HepG2 (cell line): ENCODE measurements around the gene ARID5B. TPM values are rescaled to one million over a fixed set of nuclear protein-coding genes. Genes with fewer than 3 reads are reported as not detected.

Experiments used
- CCDC6 ChIP-seq: sonication (generic); formaldehyde crosslinking; IDR thresholded peaks from 2 replicates; pipeline ENCODE4 v1.8.1; 2022; ENCODE audit warnings: mild to moderate bottlenecking, missing genetic modification reagents, moderate library complexity
- ETV5 ChIP-seq: IDR thresholded peaks from 2 replicates; pipeline ENCODE4 v1.6.1; 2018; ENCODE audit warnings: missing biosample characterization, missing genetic modification reagents, inconsistent platforms, borderline replicate concordance
- HNF4A ChIP-seq: sonication (generic); formaldehyde crosslinking; IDR thresholded peaks from 2 replicates; pipeline ENCODE4 v1.4.0; 2020; ENCODE audit warnings: missing genetic modification reagents
- polyA plus RNA-seq, 8 experiments: library from polyadenylated mRNA; depleted of rRNA in 3 of 8; stranded (reverse) in 7 of 8; unstranded in 1 of 8; fragments of >200 nt; fragmentation: Illumina TruSeq in 4 of 8; extraction: Trizol in 4 of 8; gene quantifications; 2 replicates each; pipeline versions ENCODE4 v1.2.1 to v1.2.3, GENCODE V29; 2011 to 2016; ENCODE audit warnings: low read depth in 4 of 8, missing spikeins in 1 of 8, mixed read lengths in 1 of 8; ENCODE audit not compliant: insufficient read depth in 1 of 8
- total RNA-seq, 5 experiments: library from RNA; depleted of rRNA; stranded (reverse); fragments of >200 nt; fragmentation: Illumina TruSeq; extraction: Trizol; gene quantifications; 2 replicates each; pipeline ENCODE4 v1.2.3, GENCODE V29; 2016; ENCODE audit warnings: low read depth in 1 of 5
- TF ChIP-seq, protein P1 (sequence below): IDR thresholded peaks from 2 replicates; pipeline ENCODE4 v1.4.0; 2020; ENCODE audit warnings: mild to moderate bottlenecking, missing genetic modification reagents
- TF ChIP-seq, protein P2 (sequence below): sonication (generic); formaldehyde crosslinking; conservative IDR thresholded peaks from 2 replicates; pipeline ENCODE4 v1.4.0; 2020; ENCODE audit warnings: mild to moderate bottlenecking, missing genetic modification reagents, moderate library complexity

The ARID5B gene
- total and polyA plus RNA-seq, 2 of the 13 experiments (the other 11 are each of a cell fraction or from before 2014, with no cell fraction given), result 6.2 to 21.1 TPM

DNA sequence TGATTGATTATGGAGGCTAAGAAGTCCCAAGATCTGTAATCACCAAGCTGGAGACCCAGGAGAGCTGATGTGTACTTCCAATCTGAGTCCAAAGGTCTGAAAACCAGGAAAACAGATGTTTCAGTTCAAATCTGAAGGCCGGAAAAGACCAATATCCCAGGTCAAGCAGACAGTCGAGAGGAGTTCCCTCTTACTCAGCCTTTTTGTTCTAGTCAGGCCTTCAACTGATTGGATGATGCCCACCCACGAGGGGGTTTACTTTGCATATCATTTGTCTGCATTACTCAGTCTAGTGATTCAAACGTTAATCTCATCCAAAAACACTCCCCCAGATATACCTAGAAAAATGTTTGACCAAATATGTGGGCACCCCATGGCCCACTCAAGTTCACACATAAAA, 7.4 kb upstream of the ARID5B start (continued):
- TF ChIP-seq, protein P1, sequence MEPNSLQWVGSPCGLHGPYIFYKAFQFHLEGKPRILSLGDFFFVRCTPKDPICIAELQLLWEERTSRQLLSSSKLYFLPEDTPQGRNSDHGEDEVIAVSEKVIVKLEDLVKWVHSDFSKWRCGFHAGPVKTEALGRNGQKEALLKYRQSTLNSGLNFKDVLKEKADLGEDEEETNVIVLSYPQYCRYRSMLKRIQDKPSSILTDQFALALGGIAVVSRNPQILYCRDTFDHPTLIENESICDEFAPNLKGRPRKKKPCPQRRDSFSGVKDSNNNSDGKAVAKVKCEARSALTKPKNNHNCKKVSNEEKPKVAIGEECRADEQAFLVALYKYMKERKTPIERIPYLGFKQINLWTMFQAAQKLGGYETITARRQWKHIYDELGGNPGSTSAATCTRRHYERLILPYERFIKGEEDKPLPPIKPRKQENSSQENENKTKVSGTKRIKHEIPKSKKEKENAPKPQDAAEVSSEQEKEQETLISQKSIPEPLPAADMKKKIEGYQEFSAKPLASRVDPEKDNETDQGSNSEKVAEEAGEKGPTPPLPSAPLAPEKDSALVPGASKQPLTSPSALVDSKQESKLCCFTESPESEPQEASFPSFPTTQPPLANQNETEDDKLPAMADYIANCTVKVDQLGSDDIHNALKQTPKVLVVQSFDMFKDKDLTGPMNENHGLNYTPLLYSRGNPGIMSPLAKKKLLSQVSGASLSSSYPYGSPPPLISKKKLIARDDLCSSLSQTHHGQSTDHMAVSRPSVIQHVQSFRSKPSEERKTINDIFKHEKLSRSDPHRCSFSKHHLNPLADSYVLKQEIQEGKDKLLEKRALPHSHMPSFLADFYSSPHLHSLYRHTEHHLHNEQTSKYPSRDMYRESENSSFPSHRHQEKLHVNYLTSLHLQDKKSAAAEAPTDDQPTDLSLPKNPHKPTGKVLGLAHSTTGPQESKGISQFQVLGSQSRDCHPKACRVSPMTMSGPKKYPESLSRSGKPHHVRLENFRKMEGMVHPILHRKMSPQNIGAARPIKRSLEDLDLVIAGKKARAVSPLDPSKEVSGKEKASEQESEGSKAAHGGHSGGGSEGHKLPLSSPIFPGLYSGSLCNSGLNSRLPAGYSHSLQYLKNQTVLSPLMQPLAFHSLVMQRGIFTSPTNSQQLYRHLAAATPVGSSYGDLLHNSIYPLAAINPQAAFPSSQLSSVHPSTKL (CRISPR knock-in tag), result peak; percentile 62
- peak; percentile 48; the same call in 1 of the 2 replicates for TF ChIP-seq HNF4A
- TF ChIP-seq ETV5 (CRISPR knock-in tag), result peak; percentile 29; the same call in 1 of the 2 replicates
- TF ChIP-seq, protein P2, sequence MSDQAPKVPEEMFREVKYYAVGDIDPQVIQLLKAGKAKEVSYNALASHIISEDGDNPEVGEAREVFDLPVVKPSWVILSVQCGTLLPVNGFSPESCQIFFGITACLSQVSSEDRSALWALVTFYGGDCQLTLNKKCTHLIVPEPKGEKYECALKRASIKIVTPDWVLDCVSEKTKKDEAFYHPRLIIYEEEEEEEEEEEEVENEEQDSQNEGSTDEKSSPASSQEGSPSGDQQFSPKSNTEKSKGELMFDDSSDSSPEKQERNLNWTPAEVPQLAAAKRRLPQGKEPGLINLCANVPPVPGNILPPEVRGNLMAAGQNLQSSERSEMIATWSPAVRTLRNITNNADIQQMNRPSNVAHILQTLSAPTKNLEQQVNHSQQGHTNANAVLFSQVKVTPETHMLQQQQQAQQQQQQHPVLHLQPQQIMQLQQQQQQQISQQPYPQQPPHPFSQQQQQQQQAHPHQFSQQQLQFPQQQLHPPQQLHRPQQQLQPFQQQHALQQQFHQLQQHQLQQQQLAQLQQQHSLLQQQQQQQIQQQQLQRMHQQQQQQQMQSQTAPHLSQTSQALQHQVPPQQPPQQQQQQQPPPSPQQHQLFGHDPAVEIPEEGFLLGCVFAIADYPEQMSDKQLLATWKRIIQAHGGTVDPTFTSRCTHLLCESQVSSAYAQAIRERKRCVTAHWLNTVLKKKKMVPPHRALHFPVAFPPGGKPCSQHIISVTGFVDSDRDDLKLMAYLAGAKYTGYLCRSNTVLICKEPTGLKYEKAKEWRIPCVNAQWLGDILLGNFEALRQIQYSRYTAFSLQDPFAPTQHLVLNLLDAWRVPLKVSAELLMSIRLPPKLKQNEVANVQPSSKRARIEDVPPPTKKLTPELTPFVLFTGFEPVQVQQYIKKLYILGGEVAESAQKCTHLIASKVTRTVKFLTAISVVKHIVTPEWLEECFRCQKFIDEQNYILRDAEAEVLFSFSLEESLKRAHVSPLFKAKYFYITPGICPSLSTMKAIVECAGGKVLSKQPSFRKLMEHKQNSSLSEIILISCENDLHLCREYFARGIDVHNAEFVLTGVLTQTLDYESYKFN, result 0 out of 2 replicates have a peak, but pooled peaks have one; percentile 32
- TF ChIP-seq CCDC6, result no peak
